ENCODE data around the gene CFAP100.

The CFAP100 gene

GRCh38 chr3:126481808-126482502, 87.2 kb downstream of the CFAP100 start:
- TF ChIP-seq CTCF (conservative IDR thresholded peaks at IDR 0.05; ENCODE audit: control insufficient read depth, insufficient read depth, low read depth, low read length), result no peak
- no peak overlapping the region for H3K4me3 ChIP-seq (ENCODE audit: control insufficient read depth, low read depth, low read length)
- DNase-seq (ENCODE audit: low read depth), result peak; percentile 50

GRCh38 chr3:126482503-126483255, 88.0 kb downstream of the CFAP100 start:
- TF ChIP-seq CTCF (conservative IDR thresholded peaks at IDR 0.05; ENCODE audit: control insufficient read depth, insufficient read depth, low read depth, low read length), result no peak
- H3K4me3 ChIP-seq (ENCODE audit: control insufficient read depth, low read depth, low read length), result no peak overlapping the region
- no peak for DNase-seq (ENCODE audit: low read depth)

- no peak for TF ChIP-seq CTCF (conservative IDR thresholded peaks at IDR 0.05; ENCODE audit: control insufficient read depth, insufficient read depth, low read depth, low read length)
Observed at GRCh38 chr3:126483321-126483761, 88.6 kb downstream of the CFAP100 start.

GRCh38 chr3:126484148-126484547, 89.4 kb downstream of the CFAP100 start:
- no peak for DNase-seq (ENCODE audit: low read depth)
- no peak overlapping the region for H3K4me3 ChIP-seq (ENCODE audit: control insufficient read depth, low read depth, low read length)

More at GRCh38 chr3:126483321-126483761, 88.6 kb downstream of the CFAP100 start:
- H3K4me3 ChIP-seq (ENCODE audit: control insufficient read depth, low read depth, low read length), result no peak overlapping the region
- no peak for DNase-seq (ENCODE audit: low read depth)

GRCh38 chr3:126484662-126485061, 90.0 kb downstream of the CFAP100 start:
- no peak for DNase-seq (ENCODE audit: low read depth)
- TF ChIP-seq CTCF (conservative IDR thresholded peaks at IDR 0.05; ENCODE audit: control insufficient read depth, insufficient read depth, low read depth, low read length), result no peak
- no peak overlapping the region for H3K4me3 ChIP-seq (ENCODE audit: control insufficient read depth, low read depth, low read length)

More at GRCh38 chr3:126484148-126484547, 89.4 kb downstream of the CFAP100 start:
- no peak for TF ChIP-seq CTCF (conservative IDR thresholded peaks at IDR 0.05; ENCODE audit: control insufficient read depth, insufficient read depth, low read depth, low read length)

- no peak for TF ChIP-seq CTCF (conservative IDR thresholded peaks at IDR 0.05; ENCODE audit: control insufficient read depth, insufficient read depth, low read depth, low read length)
- no peak for DNase-seq (ENCODE audit: low read depth)
- no peak overlapping the region for H3K4me3 ChIP-seq (ENCODE audit: control insufficient read depth, low read depth, low read length)
Observed at GRCh38 chr3:126485176-126485897, 90.6 kb downstream of the CFAP100 start.

Measured in fibroblast of mammary gland (primary cell).